CD4-positive, alpha-beta T cell treated with Interleukin-12 subunit alpha and Interleukin-12 subunit beta, for 1 hour (primary cell): ENCODE results near the gene TESK2.
"Not testable (repeated sequence)": the region's sequence is repeated elsewhere in the genome, so short reads cannot be mapped to it uniquely, and the experiment has no call there.

ENCODE experiments used
- DNase-seq: peaks from one replicate; pipeline ENCODE4 v3.0.0-alpha.2; 2020

TESK2 gene

DNA sequence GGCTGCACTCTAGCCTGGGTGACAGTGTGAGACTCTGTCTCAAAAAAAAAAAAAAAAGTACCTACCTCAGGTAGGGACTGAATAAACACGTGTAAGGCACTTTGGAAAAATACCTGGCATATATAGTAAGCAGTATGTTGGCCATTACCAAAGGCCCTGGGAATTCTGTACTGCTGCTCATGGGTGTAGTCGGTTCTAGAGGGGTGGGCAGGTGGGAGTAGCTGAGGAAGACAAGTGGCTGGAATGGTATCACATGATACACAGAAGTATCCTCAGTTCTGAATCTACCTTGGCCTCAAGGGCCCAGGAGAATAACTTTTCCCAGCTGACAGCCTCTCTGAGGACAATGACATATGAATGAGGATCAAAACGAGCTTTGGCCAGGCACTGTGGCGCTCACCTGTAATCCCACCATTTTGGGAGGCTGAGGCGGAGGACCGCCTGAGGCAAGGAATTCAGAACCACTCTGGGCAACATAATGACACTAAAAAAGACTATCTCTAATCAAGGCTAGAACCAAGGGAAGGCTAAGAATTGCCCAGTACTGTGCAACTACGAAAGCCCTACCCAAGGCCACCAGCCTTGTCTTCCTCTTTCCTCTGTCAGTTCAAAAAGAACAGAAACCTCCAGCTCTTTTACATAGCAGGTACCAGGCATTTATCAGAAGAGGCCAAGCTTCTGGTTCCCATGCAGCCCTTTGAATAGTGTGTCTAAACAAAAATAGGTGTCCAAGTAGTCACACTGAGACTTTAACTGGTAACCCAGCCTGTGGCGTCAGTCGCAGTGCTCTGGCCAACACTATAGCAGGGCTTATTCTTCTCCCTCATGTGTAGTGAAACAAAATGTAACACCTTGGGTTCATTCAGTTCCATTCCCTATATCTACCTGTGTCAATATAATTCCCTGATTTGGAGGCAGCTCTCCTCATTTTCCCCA lies 19.3 kb upstream of the TESK2 start:
- no peak for DNase-seq

DNA sequence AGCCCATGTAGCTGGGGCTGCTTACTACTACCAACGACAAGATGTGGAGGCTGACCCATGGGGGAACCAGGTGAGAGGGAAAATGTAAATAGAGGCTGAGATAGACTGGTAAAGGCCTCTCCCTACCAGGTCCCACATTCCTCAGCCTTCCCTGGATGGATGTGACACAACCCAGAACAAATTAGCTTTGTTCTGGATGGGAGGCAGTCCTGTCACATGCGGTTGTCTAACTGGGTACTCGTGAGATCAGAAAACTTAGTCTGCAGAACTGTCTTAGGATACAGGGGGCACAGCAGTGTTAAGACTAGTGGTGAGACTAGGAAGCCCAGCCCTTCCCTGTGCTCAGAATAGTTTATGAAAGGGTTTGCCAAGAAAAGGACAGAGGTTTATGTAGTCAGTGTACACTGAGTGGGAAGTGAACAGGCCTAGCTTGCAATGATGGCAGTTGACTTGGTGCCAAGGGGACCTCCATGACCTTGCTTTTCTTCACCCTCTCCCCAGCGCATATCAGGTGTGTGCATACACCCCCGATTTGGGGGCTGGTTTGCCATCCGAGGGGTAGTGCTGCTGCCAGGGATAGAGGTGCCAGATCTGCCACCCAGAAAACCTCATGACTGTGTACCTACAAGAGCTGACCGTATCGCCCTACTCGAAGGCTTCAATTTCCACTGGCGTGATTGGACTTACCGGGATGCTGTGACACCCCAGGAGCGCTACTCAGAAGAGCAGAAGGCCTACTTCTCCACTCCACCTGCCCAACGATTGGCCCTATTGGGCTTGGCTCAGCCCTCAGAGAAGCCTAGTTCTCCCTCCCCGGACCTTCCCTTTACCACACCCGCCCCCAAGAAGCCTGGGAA lies 17.6 kb upstream of the TESK2 start:
- DNase-seq, result no peak

- DNase-seq, result no peak
These were observed 16.9 kb upstream of the TESK2 start for GRCh38 chr1:45507893-45508292.

DNA sequence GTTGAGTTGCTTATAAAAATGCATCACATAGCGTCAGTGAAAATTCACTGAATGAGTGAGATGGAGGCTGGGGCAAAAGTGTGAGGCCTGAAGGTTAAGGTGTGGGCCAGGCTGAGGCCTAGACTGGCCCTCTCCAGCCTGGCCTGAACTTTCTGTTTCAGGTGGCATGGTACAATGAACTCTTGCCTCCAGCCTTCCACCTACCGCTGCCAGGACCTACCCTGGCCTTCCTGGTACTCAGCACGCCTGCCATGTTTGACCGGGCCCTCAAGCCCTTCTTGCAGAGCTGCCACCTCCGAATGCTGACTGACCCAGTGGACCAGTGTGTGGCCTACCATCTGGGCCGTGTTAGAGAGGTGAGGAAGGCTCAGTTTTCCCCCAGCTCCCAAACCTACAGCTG lies 16.2 kb upstream of the TESK2 start:
- no peak for DNase-seq

- no peak for DNase-seq
These were observed 12.7 kb upstream of the TESK2 start for GRCh38 chr1:45503462-45504360.

DNA sequence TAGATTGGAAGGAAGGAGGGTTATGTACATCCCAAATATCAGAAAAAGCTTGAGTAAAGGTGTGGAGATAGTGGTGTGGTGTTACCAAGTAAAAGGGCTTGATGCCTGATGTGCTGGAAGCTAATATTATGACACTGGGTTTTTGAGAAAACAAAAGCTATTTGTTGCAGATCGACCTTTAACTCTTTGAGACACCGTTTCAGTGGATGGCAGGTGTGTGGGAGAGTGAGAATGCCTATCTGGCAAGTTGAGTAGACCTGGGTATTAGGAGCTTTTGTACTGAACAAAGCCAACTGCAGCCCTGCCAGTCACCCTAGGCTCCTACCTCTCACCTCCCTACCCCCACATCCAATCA lies 10.5 kb upstream of the TESK2 start:
- DNase-seq, result no peak

GRCh38 chr1:45499415-45499769 lies 8.4 kb upstream of the TESK2 start:
- DNase-seq, result no peak

DNA sequence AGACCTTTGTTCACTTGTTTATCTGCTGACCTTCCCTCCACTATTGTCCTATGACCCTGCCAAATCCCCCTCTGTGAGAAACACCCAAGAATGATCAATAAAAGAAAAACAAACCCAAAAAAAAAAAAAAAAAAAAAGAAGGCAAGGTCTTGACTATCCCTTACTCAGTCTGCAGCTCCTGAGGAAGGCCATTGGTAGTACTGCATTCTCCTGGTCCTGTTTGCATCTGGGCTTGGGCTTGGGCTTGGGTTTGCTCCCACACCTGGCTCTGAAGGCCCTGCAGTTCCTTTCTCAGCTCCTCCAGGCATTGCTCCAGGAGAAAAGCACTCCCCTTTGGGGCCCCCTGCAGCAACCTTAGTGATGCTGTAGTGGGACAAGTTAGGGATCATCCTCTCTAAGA lies 7.3 kb upstream of the TESK2 start:
- DNase-seq, result no peak

DNA sequence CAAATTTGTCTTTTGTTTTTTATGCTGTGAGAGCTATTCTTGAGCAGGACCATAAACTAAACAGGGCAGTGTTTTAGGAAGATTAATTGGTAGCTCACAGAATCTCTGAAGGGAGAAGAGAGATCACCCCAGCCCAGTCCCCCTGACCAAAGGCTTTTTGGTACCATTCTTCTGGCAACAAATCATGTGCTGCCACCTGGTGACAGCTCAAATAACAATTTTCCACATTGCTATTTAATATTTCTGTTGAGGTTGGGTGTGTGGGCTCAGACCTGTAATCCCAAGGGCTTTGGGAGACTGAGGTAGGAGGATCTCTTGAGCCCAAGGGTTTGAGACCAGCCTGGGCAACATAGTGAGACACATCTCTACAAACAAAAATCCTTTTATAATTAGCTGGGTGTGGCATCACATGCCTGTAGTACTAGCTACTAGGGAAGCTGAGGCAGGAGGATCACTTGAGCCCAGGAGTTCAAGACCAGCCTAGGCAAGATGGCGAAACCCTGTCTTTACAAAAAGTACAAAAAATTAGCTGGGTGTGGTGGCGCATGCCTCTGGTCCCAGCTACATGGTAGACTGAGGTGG lies 2.2 kb upstream of the TESK2 start:
- peak; percentile 68 for DNase-seq

DNA sequence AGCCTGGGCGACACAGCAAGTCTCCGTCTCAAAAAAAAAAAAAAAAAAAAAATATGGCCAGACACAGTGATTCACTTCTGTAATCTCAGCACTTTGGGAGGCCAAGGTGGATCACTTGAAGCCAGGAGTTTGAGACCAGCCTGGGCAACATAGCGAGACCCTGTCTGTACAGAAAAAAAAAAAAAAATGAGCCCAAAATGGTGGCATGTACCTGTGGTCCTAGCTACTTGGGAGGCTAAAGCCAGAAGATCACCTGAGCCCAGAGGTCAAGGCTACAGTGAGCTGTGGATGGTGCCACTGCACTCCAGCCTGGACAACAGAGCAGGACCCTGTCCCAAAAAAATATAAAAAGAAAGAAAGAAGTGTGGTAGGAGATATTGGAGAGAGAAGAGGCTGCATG lies 1.7 kb upstream of the TESK2 start:
- DNase-seq, result no peak

DNA sequence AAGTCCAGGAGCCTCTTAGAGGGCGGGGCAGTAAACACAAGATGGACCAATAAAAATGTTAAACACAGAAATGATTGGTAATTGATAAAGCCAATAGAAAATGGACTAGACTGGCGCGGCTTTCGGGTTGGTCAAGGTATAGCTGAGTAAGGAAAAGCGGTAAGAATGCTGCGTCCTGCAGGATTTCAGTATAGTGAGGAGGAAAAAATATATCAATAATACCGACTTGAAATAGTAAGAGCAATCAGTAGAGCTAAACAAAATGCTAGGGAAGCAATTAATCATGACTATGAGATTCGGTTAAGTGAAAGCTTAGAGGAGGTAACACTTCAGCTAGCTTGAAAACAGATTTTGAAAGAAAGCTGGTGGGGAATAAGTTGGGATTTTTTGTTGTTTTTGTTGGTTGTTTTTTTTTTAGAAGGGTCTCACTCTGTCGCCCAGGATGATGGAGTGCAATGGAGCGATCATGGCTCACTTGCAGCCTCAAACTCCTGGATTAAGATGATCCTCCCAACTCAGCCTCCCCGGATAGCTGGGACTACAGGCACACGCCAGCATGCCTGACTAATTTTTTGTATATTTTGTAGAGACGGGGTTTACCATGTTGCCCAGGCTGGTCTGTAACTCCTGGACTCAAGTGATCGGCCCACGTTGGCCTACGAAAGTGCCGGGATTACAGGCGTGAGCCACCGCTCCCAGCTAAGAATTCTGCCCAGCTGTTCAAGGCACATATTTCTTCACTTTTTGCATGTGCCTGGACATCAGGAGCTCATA lies 711 bp upstream of the TESK2 start:
- no peak for DNase-seq

GRCh38 chr1:45490121-45490625 lies 790 bp downstream of the TESK2 start:
- DNase-seq, result no peak

DNA sequence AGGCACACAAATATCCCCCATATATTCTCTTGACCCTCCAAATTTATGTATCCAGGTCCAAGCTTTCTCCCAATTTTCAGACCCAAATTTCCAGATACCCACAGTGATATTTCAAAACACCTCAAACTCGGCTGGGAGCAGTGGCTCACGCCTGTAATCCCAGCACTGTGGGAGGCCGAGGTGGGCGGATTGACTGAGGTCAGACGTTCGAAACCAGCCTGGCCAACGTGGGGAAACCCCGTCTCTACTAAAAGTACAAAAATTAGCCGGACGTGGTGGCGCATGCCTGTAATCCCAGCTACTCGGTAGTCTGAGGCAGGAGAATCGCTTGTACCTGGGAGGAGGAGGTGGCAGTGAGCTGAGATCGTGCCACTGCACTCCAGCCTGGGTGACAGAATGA lies 1.6 kb downstream of the TESK2 start:
- DNase-seq, result peak; percentile 16

GRCh38 chr1:45488666-45489377 lies 2.1 kb downstream of the TESK2 start:
- no peak for DNase-seq

DNA sequence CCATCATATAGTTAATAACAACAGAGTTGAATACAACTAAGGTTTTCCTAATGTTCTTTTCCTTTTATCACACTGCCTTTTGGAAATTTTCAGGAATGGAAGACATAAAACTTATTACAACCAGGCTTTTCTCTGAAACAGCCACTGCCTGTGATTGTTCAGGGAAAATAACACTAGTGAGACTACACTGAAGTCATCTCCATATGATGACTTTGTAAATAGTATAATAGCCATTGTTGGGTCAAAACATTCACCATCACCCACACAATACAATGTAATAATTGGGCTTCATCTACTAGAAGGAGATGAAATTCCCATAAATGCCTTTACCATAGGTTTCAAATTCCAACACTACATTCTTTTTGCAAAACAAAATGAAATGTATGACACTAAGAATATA lies 5.0 kb downstream of the TESK2 start:
- no peak for DNase-seq

- DNase-seq, result no peak
These were observed 11.8 kb downstream of the TESK2 start for GRCh38 chr1:45479039-45479748.

DNA sequence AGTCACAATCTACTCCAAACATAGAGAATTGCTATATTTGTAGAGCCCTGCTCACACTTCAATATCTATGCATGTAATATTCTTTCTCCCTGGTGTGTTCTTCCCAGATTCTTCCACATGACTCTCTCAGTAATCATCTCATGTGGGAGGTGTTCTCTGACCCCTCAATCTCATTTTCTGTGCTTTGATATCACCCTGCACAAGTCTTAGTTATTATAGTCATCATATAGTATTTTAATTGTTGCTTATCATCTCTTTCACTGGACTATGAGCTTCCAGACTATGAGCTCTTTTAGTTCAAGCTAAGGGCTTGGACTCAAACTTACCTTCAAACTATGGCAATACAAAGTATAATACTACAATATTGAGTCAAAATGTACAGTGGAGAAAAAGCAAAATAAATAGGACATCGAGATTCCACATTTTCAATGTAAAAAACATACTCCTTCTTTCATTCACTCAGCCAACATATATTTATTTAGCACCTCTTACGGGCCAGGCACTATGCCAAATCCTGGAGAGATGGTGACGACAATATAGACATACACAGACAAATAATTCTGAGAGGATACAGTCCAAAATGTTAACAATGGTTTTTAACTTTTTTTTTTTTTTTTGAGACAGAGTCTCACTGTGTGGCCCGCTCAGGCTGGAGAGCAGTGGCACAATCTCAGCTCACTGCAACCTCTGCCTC lies 12.7 kb downstream of the TESK2 start:
- no peak for DNase-seq

GRCh38 chr1:45477646-45478045 lies 13.3 kb downstream of the TESK2 start:
- DNase-seq, result no peak

- DNase-seq, result not testable (repeated sequence)
These were observed 16.8 kb downstream of the TESK2 start for GRCh38 chr1:45474194-45474593.

- no peak for DNase-seq
These were observed 17.7 kb downstream of the TESK2 start for GRCh38 chr1:45473302-45473701.
